ENCODE measurements around the gene VSTM1. TPM values are rescaled to one million over a fixed set of nuclear protein-coding genes. Genes with fewer than 3 reads are reported as not detected.

VSTM1 gene
- polyA plus RNA-seq, 1 donor: not detected

DNA sequence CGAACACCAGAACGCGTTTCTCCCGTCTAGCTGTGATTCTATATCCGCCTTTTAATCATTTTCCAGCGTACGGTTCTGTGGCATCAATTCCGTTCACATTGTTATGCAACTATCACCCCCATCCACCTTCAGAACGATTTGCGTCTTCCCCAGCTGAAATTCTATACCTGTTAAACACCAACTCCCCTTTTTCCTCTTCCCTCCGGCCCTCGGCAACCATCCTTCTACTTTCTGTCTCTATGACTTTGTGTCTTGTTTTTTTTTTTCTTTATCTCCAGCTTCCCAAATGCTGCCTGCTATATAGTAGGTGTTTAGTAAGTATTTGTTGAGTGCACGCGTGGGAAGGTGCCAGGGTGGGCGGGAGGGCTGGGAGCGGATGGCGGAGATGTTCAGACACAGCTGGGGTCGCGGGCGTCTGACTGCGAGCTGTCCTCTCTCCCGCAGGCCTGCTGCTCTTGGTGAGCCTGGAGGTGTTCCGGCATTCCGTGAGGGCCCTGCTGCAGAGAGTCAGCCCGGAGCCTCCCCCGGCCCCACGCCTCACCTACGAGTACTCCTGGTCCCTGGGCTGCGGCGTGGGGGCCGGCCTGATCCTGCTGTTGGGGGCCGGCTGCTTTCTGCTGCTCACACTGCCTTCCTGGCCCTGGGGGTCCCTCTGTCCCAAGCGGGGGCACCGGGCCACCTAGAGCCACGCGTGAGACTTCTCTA is 52.0 kb downstream of the VSTM1 start:
- peak; percentile 15 for DNase-seq

DNA sequence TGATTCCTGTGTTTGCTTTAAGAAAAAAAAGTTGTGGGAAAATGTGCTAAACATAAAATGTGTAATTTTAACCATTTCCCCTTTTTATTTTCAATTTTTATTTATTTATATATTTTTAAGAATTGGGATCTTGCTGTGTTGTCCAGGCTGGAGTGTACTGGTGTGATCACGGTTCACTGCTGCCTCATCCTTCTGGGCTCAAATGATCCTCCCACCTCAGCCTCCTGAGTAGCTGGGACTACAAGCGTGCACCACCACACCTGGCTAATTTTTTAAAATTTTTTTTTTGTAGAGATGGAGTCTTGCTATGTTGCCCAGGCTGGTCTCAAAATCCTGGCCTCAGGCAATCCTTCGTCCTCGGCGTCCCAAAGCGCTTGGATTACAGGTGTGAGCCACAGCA is 53.2 kb downstream of the VSTM1 start:
- no peak for DNase-seq

DNA sequence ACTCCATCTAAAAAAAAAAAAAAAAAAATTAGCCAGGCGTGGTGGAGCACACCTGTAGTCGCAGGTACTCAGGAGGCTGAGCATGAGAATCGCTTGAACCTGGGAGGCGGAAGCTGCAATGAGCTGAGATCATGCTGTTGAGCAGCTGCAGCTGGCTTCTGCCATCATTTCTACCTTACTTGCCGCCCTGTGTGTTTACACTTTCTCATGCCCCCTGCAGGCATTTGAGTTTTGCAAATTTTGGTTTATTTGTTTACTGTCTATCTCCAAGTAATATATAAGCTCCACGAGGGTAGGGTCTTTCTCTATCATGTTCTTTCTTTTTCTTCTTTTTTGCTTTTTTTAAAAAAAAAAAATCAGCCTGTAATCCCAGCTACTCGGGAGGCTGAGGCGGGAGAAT is 54.3 kb downstream of the VSTM1 start:
- no peak for DNase-seq

DNA sequence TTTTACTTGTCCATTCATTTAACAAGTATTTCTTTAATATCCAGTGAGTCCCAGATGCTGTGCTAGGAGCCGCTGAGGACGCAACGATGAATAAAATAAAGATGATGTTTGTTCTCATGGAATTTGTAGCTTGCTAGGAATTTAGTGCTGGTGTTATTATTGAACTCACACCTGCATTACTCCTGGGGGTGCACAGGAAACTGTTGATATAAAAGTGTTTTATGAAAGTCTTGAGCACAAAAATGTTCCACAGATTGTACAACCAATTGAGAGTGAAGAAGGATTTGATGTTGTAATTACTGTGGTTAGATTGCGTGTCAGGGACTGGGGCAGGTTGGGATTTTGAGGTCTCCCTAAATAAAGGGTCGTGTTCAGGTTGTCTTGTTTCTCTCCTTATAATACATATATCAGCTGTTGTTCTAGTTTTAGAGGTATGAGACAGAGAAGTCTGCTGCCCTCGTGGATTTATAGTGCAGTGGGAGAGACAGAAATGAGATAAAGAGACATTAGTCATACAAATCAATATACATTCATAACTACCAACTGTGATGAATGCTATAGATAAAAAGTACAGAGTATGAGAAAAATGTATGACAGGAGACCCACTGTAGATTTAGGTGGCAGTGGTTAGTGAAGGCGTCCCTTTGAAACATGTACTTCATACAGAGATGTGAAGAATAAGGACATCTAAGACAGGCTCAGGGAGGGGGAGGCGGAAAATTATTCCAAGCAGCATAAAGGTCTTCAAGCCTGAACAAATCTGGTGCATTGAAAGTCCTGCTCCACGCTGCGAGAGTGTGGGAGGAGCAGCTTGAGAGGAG is 61.0 kb downstream of the VSTM1 start:
- no peak for DNase-seq

DNA sequence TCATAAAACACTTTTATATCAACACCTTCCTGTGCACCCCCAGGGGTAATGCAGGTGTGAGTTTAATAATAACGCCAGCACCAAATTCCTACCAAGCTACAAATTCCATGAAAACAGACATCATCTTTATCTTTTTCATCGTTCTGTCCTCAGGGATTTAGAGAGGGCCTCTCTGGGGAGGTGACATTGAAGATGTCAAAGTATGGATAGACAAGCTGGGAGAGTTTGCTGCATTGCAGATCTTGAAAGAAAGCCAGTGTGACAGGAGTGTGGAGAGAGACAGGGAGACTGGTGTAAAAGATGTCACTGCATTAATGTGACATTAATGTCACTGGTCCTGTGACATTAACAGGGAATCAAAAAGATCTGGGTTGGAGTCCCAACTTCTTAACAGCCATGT is 62.2 kb downstream of the VSTM1 start:
- DNase-seq: no peak

DNA sequence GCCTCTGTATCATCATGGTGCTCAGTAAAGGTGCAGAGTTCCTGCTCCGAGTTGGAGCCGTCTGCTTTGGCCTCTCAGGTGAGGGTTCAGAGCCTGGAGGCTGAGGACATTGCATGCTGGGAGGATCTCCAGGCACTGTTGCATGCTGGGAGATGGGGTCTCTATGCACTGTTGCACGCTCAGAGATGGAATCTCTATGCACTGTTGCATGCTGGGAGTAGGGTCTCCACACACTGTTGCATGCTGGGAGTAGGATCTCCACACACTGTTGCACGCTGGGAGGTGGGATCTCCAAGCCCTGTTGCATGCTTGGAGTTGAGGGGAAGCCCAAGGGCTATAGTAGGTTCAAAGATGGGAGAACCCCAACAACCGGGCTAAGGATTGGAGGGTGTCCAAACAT is 64.0 kb downstream of the VSTM1 start:
- DNase-seq: no peak

DNA sequence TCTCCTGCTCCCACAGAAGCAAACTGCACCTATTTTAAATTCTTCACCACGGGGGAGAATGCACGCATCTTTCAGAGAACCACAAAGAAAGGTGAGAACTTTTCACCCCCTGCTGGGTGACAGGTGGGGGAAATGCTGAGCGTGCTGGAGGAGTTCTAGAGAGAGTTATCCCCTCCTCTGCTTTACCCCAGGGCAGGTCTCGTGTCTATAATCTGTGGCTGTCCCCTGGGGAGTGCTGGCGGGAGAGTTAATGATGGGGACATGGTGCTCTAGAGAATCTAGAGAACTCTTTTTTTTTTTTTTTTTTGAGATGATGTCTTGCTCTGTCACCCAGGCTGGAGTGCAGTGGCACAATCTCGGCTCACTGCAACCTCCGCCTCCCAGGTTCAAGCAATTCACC is 65.5 kb downstream of the VSTM1 start:
- DNase-seq: no peak

DNA sequence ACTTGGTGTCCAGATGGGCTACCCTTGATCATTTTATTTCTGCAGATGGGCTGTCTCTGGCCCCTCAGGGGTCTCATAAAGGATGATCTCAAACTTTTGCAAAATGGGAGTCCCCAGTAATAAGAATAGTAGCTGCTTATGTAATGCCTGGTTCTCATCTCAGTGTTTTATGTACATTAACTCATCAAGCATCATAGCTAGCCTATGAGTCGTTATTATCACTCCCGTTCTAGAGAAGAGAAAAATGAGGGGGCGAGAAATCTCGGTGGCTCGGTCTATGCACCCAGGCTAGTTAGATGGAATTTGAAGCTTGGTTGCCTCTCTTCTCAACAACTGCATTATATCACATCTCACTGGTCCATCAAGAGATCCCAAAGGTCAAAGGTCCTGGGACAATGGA is 68.9 kb downstream of the VSTM1 start:
- DNase-seq: no peak

DNA sequence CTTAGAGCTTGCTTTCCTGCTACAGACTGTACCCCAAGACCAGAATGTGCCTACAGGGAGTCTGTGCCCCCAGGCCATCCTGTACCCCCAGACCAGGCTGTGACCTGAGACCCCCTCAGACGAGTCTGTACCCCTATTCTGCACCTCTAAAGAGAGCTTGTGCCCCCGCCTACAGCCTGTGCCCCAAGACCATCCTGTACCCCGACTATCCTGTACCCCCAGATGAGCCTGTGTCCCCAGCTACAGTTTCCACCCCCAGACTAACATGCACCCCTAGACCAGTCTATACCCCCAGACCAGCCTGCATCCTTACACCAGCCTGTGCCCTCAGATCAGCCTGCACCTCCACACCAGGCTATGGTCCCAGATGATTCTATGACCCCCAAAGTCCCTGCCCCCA is 70.2 kb downstream of the VSTM1 start:
- no peak for DNase-seq

DNA sequence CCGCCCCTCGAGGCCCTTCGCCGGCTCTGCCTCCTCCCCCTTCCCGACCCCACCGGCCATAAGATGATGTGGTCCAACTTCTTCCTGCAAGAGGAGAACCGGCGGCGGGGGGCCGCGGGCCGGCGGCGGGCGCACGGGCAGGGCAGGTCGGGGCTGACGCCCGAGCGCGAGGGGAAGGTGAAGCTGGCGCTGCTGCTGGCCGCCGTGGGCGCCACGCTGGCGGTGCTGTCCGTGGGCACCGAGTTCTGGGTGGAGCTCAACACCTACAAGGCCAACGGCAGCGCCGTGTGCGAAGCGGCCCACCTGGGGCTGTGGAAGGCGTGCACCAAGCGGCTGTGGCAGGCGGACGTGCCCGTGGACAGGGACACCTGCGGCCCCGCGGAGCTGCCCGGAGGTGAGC is 70.9 kb downstream of the VSTM1 start:
- DNase-seq: no peak

DNA sequence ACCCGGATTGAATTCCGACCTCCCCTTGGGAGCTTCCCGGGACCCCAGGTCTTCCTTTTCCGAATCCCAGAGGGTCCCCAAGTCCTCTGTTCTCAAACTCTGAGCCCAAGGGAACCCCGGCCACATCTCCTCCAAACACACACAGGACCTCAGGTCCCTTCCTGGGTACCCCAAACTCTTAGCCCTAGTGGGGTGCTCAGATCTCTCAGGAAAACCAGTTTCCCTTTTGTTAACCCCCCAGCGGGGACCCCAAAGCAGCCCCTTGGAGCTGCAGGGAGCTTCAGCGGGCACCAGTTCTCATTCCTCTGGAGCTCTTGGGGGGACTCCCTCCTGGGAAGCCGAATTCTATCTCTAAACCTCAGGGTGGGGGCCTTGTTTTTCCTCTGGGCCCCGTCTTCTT is 71.5 kb downstream of the VSTM1 start:
- DNase-seq: no peak

DNA sequence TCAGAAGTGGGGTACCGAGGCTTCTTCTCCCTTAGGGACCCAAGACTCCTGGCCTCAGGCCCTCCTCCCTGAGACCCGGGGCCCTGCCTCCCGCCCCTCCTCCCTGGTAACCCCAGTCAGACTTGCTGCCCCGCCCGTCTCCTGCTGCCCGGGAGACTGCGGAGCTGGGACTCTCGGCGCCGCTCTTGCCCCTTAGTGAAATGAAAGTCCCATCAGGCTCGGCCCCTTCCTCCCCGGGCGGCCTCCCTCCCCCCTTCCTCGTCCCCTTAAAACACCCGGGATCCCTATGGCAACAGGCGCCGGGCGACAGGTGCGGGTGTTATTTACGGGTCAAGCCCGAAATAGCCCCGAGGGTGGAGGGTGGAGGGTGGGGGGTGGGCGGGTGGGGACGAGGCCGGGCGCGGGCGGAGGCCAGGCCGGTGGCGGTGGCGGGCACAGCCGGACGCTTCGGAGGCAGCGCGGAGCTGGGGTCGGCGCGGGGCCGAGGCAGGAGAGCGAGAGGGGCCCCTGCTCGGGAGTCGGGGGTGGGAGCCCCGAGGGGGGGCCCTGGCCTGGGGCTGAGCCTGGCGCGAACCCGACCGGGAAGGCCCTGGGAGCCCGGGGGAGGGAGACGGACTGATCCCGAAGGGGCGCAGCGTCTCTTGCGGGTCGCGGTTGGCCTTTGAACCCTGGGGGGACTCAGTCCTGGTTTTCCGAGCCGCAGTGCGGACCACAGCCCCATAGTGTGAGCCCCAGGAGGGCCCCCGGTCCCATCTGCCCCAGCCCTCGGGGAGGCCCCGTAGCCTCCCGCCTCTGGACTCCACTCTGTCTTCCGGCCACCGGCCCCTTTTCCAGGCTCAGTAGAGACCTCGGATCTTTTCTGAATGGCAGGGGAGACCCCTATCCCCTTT is 72.2 kb downstream of the VSTM1 start, which contains the start of gene CACNG6:
Gene CACNG6 (plus strand): TSS at position 414 of the 890 bp plus-strand sequence. CDS start 1,241 bp downstream, outside the sequence.
- DNase-seq: peak; percentile 48

Other genes starting within 250 kb of the VSTM1 start
- 0.17 TPM for gene NLRP12, start 239.6 kb downstream of the VSTM1 start, polyA plus RNA-seq (ENCODE audit: insufficient read length)
- 63.4 TPM for gene MYADM, start 196.0 kb downstream of the VSTM1 start, polyA plus RNA-seq (ENCODE audit: insufficient read length)
- 0.65 TPM for gene PRKCG, start 181.7 kb downstream of the VSTM1 start, polyA plus RNA-seq (ENCODE audit: insufficient read length)
- gene CACNG7, start 154.6 kb downstream of the VSTM1 start, polyA plus RNA-seq (ENCODE audit: insufficient read length): 0.32 TPM
- 0.33 TPM for gene CACNG8, start 101.0 kb downstream of the VSTM1 start, polyA plus RNA-seq (ENCODE audit: insufficient read length)
- 0.71 TPM for gene CACNG6, start 72.3 kb downstream of the VSTM1 start, polyA plus RNA-seq (ENCODE audit: insufficient read length)
- 0.22 TPM for gene TARM1, start 17.5 kb upstream of the VSTM1 start, polyA plus RNA-seq (ENCODE audit: insufficient read length)
- gene OSCAR, start 36.9 kb upstream of the VSTM1 start, polyA plus RNA-seq (ENCODE audit: insufficient read length): 0.07 TPM
- gene NDUFA3, start 39.0 kb upstream of the VSTM1 start, polyA plus RNA-seq (ENCODE audit: insufficient read length): 105 TPM
- 14.3 TPM for gene TFPT, start 51.8 kb upstream of the VSTM1 start, polyA plus RNA-seq (ENCODE audit: insufficient read length)
- 68.7 TPM for gene PRPF31, start 51.9 kb upstream of the VSTM1 start, polyA plus RNA-seq (ENCODE audit: insufficient read length)
- 81.7 TPM for gene CNOT3, start 73.9 kb upstream of the VSTM1 start, polyA plus RNA-seq (ENCODE audit: insufficient read length)
- 6.3 TPM for gene LENG1, start 95.8 kb upstream of the VSTM1 start, polyA plus RNA-seq (ENCODE audit: insufficient read length)
- 32.3 TPM for gene TMC4, start 109.3 kb upstream of the VSTM1 start, polyA plus RNA-seq (ENCODE audit: insufficient read length)
- 58.7 TPM for gene MBOAT7, start 125.7 kb upstream of the VSTM1 start, polyA plus RNA-seq (ENCODE audit: insufficient read length)
- gene TSEN34, start 127.4 kb upstream of the VSTM1 start, polyA plus RNA-seq (ENCODE audit: insufficient read length): 39.8 TPM
- 1,221 TPM for gene RPS9, start 137.0 kb upstream of the VSTM1 start, polyA plus RNA-seq (ENCODE audit: insufficient read length)
- gene LILRB3, start 159.1 kb upstream of the VSTM1 start, polyA plus RNA-seq (ENCODE audit: insufficient read length): 0.76 TPM
- gene LILRA6, start 178.9 kb upstream of the VSTM1 start, polyA plus RNA-seq (ENCODE audit: insufficient read length): 0.32 TPM
- gene LILRB5, start 193.4 kb upstream of the VSTM1 start, polyA plus RNA-seq (ENCODE audit: insufficient read length): 1.6 TPM
- 0.45 TPM for gene LILRB2, start 217.2 kb upstream of the VSTM1 start, polyA plus RNA-seq (ENCODE audit: insufficient read length)
- 0.45 TPM for gene LILRA5, start 249.3 kb upstream of the VSTM1 start, polyA plus RNA-seq (ENCODE audit: insufficient read length)